Activated T-cell treated with anti-CD3 and anti-CD28 coated beads for 48 hours (primary cell): Measurements from ENCODE around the gene NLRC3.
"Not testable (repeated sequence)": the region's sequence is repeated elsewhere in the genome, so short reads cannot be mapped to it uniquely, and the experiment has no call there.

Source experiments
- DNase-seq: peaks from one replicate; pipeline ENCODE4 v3.0.0-alpha.2; 2020; ENCODE audit warnings: low read depth

NLRC3 gene

DNA sequence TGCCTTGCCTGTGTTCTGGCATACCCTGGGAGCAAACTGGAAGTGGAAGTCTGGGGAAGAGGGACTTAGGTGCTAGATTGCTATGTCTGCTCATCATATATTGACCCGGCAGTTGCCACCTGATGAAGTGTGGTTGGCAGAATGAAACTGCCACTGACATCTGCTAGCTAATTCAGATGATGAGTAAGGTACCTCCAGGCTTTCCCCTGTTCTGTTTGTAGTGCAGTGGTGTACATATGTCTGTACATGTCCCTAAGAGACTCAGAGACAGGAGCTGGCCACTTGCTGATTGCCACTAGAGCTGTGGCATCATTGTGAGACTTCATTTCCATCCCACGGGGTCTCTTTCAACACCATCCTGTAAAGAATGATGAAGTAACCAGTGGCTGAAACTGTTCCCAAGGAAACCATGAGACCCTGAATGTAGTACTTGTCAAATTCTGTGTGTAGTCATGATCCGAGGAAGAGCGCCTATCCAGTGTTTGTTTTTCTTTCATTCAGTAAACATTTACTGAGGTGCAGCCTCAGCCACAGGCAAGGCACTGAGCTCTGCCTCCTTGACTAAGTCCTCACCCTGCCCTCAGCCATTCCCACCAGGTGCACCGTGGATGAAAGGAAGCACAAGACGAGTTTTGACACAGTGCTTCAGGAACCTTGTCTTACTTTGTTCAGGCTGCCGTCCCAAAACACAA, 63.2 kb downstream of the NLRC3 start:
- no peak for DNase-seq

DNA sequence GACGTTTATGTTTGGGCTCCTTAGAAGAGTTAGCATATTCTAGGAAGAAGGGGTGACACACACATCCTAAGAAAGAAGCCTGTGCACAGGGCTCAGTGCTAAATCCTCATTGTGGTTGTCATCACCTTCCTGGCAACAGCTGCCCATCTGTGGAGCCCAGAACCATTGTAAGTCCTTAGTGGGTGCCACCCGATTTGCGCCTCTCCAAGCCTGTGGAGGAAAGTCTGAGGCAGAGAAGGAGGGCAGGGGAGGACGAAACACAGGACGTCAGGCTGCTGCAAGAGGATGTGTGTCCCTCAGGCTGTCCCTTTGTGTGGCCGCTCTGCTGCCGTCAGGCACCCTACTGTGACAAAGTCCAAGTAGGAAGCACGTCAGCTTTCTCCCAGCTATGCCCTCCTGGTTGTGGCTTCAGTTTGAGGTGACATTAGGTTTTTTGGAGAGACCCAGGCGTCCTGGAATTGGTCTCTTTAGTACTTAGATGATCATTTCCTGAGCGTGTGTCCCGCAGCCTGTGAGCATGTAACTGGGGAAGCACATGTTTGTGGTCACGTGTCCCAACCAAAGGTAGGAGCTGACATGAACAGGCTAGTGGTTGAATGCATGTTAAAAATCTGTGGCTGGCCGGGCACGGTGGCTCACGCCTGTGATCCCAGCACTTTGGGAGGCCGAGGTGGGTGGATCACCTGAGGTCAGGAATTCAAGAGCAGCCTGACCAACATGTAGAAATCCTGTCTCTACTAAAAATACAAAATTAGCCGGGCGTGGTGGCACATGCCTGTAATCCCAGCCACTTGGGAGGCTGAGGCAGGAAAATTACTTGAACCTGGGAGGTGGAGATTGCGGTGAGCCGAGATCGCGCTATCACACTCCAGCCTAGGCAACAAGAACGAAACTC, 65.7 kb downstream of the NLRC3 start:
- no peak for DNase-seq

DNA sequence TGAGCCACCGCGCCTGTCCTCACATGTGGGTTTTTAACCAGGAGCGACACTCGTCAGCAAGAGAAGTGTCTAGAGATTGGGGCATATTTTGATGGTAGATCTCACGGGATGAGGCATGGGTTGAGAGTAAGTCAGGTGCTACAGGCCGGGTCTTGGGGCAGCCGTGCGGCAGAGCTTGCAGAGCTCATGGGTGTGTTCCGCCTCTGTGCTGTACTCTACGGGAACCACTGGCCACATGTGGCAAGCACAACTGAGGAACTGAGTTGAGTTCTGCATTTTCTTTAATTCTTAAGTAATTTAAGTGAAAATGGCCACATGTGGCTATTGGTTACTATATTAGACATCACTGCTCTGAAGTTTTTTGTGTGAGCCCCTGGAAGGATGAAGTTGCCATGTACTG, 66.8 kb downstream of the NLRC3 start:
- no peak for DNase-seq

DNA sequence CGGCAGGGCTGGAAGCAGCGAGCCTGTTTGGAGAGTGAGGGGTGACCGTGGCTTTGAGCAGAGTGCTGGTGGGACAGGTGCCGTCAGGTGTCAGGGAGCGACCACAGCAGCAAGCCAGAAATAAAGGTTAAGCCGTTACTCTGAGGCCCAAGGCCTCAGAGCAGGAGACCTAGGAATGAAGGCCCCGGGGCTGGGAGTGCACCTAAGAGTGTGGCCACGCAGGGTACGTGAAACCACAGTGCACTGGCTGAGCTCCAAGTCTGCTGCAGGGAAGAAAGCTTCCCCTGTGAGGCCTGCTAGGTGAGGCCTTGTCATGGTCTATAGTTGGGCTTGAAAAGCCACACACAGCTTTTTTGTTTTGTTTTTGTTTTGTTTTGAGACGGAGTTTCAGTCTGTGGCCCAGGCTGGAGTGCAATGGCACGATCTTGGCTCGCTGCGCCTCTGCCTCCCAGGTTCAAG, 67.7 kb downstream of the NLRC3 start:
- DNase-seq = peak; percentile 52

DNA sequence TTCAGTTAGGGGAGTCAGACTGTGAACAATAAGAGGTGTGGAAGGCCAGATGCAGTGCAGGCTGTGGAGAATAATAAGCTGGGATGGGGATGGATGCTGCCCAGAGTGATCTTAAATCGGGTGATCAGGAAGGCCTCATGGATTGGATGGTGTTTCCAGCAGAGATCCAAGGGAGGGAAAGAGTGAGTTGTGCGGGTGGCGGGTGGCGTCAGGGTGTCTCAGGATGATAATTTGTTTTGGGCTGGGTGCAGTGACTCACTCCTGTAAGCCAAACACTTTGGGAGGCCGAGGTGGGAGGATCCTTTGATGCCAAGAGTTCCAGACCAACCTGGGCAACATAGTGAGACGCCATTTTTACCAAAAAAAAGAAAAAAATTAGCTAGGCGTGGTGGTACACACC, 68.5 kb downstream of the NLRC3 start:
- DNase-seq = no peak

DNA sequence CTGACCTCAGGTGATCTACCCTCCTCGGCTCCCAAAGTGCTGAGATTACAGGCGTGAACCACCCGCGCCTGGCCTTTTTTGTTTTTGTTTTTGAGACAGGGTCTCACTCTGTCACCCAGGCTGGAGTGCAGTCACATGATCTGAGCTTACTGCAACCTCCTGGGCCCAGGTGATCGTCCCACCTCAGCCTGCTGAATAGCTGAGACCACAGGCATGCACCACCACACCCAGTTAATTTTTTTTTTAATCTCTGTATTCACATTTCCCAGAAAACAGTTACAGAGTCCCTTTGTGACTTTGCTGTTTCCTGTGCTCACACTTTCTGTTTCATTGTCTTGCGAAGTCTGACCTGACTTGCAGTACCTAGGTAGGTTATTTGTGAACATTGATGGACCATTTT, 73.7 kb downstream of the NLRC3 start:
- DNase-seq = no peak

DNA sequence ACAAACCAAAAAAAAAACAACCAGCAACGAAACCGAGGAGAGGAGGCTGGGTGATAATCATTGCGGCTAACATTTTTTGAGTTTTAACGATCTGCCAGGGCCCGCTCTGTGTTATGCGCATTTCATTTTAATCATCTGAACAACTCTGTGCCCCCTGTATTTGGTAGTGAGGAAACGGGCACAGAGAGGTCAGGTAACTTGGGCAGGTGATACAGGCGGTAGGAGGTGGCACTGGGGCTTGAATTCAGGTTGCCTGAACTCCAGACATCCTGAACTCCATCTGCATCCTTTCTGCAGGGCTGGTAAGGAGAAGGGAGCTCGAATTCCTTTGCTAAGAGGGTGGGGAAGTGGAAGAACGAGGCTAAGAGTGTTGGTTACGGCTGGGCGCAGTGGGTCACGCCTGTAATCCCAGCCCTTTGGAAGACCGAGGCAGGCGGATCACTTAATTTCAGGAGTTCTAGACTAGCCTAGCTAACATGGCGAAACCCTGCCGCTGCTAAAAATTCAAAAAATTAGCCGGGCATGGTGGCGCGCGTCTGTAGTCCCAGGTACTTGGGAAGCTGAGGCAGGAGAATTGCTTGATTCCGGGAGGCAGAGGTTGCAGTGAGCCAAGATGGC, 75.3 kb downstream of the NLRC3 start:
- no peak for DNase-seq

DNA sequence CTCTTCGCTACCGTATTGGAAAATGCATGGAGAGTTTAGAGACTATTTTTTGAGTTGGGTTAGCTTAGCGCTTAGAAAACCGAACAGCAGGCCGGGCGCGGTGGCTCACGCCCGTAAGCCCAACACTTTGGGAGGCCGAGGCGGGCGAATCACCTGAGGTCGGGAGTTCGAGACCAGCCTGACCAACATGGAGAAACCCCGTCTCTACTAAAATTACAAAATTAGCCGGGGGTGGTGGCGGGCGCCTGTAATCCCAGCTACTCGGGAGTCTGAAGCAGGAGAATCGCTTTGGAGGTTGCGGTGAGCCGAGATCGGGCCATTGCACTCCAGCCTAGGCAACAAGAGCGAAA, 75.8 kb downstream of the NLRC3 start:
- DNase-seq = not testable (repeated sequence)

DNA sequence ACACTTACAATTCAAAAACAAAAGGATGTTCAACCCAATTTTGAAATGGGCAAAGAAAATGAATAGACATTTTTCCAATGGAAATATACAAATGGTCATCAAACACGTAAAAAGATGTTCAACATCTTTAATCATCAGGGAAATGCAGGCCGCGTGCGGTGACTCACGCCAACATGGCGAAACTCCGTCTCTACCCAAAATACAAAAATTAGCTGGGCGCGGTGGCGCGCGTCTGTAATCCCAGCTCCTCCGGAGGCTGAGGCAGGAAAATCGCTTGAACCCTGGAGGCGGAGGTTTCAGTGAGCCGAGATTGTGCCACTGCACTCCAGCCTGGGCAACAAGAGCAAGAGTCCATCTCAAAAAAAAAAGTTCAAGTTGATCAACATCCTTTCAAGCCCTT, 78.2 kb downstream of the NLRC3 start:
- DNase-seq = no peak

DNA sequence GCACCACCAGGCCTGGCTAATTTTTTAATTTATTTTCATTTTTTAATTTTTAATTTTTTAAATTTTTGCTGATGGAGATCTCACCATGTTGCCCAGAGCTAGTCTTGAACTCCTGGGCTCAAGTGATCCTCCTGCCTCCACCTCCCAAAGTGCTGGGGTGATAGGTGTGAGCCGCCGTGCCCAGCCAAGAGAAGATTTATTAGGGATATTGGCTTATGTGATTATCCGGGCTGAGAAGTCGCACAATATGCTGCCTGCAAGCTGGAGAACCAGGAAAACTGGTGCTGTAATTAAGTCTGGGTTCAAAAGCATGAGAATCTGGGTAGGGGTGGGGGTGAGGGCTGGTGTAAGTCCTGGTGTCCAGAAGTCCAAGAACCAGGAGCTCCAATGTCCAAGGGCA, 79.4 kb downstream of the NLRC3 start:
- DNase-seq = no peak

DNA sequence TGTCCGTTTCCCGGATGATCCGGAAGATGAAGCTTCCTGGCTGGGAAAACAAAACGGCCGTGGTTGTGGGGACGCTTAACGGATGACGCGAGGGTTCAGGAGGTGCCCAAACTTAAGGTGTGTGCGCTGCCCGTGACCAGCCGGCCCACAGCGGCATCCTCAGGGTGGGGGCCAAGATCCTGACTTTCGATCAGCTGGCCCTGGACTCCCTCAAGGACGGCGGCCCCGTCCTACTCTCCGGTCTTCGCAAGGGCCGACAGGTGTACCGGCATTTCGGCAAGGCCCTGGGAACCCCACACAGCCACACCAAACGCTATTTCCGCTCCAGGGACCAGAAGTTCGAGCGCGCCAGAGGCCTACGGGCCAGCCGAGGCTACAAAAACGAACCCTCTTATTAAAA, 80.8 kb downstream of the NLRC3 start:
- DNase-seq = no peak

DNA sequence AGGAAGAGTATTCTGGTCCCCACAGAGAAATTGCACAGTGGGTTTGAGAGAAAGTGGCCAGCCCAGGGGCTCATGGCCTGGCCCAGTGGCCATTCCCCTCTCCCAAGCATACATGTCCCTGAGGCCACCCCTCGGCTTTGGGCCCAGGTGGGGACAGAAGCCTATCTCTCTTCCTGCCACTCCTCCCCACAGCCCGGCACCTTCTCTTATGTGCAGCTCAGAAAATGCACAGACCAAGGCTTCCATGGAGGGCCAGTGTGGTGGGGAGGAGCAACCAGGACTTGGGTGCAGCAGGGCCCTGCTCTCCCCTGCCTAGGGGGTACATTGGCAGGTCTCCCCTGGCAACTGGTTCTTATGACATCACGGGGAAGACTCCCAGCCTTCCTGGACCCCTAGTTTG, 82.0 kb downstream of the NLRC3 start, which contains the start of gene C16orf90:
Gene C16orf90 (minus strand): TSS at position 314 of the 400 bp plus-strand sequence. CDS start 68 bp downstream, at position 246.
- no peak for DNase-seq

DNA sequence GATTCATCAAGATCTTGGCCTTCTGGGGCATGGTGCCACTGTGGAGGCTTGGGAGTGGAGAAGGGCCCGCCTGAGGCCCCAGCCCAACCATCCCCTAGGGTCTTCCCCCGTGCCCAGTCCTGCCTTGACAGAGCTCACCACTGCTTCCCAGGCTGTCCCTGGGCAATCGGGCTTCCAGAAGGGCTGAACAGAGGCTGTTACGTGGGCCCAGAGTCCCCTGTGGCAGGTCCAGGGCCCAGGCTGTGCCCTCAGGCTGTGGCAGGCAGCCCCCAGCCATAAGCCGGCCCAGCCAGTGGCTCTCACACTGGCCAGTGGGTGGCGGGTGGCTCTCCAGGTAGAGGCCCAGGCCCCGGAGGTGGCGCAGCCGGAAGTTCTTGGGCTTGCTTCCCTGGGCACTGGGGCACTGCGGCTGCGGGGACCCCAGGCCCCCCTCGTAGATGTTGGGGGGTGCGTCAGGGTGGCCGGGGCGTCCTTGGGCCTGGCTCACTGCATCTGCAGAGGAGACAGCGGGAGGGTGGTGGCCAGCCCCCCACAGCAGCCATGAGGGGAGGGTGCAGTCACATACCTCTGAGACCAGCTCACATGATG, 82.7 kb downstream of the NLRC3 start:
- no peak for DNase-seq

DNA sequence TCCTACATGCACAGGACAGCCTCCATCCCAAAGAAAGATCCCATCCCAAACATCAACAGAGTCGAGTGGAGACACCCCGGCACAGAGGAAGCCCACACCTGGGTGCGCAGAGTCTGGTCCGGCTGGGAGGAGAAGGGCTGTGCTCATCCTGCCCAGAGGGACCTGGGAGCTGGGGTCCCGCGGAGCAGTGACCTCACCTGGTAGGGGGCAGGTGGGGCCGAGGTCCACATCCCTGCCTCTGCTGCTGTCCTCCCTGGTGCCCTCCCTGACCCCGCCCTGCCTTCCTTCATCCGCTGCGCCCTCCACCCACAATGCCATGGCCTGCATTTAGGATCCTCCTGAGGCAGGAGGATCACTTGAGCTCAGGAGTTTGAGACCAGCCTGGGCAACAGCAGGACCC, 84.8 kb downstream of the NLRC3 start:
- DNase-seq = no peak

DNA sequence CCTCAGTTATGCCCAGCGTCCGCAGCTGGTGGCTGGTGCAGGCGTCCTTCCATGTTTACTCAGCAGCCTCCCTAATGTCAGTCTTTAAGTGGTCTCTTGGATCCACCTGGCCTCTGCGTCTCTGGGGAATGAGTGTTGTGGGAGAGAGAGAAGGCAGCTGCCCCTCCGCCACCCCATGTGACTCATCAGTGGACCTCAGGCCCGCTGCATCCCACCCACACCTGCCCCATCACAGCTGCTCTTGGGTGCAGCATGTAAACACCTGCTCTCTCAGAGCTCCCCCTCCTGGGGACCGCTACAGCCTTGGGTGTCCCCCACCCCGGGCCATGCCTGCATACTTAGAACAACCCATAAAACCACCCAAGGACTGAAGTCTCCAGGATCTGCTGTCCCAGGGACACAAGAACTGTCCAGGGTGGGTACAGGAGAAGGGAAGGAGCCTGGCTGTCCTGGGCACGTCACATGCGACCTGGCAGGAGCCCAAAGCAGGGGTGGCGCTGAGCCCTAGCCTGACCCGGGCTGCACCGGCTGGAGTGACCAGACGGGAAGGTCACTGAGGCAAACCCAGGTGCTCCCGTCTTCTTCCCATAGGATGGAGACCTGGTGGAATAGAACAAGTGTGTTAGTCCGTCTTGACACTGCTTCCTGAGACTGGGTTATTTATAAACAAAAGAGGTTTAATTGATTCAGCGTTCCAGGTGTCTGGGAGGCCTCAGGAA, 86.1 kb downstream of the NLRC3 start:
- no peak for DNase-seq
